ENCODE measurements around the gene CHST2.

GRCh38 chr3:143140550-143140949, 21.0 kb downstream of the CHST2 start:
- TF ChIP-seq GATA3 (IDR thresholded peaks at IDR 0.05; ENCODE audit: low read depth, low read length) (no peak), GATA2 (IDR thresholded peaks at IDR 0.05; ENCODE audit: low read depth, low read length) (no peak)
